22Rv1 (cell line): ENCODE measurements around the gene GABBR2.
"Not testable (repeated sequence)": the region's sequence is repeated elsewhere in the genome, so short reads cannot be mapped to it uniquely, and the experiment has no call there.

Experiments used
- H3K27ac ChIP-seq: fragments of 450-650 bp; 2 replicates; pipeline ENCODE4 v1.5.1; 2017
- ZFX ChIP-seq: fragments of 450-650 bp; IDR thresholded peaks from 2 replicates; pipeline ENCODE4 v1.6.1; 2017; ENCODE audit warnings: antibody characterized with exemption, borderline replicate concordance
- TF ChIP-seq, protein P1 (sequence below): fragments of 450-650 bp; IDR thresholded peaks from 2 replicates; pipeline ENCODE4 v1.5.1; 2017; ENCODE audit warnings: mild to moderate bottlenecking

Gene GABBR2

DNA sequence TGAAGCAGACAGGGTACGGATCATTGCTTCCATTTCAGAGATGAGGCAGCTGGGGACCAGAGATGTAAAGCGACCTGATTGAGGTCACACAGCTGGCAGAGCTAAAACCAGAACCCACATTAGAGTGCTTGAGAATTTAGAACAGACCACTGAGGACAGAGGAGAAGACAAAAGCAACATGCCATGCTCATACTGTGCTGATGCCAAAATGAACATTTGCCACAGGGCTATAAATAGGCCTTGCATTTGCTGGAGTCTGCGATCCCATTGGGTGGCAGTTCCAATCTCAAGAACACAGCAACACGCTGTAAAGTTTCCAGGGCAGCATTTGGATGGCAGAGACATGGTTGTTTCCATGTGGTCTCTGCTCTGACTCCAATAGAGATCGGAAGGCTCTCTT lies 230.9 kb downstream of the GABBR2 start:
- no peak overlapping the region for H3K27ac ChIP-seq
- TF ChIP-seq ZFX: no peak
- TF ChIP-seq, protein P1, sequence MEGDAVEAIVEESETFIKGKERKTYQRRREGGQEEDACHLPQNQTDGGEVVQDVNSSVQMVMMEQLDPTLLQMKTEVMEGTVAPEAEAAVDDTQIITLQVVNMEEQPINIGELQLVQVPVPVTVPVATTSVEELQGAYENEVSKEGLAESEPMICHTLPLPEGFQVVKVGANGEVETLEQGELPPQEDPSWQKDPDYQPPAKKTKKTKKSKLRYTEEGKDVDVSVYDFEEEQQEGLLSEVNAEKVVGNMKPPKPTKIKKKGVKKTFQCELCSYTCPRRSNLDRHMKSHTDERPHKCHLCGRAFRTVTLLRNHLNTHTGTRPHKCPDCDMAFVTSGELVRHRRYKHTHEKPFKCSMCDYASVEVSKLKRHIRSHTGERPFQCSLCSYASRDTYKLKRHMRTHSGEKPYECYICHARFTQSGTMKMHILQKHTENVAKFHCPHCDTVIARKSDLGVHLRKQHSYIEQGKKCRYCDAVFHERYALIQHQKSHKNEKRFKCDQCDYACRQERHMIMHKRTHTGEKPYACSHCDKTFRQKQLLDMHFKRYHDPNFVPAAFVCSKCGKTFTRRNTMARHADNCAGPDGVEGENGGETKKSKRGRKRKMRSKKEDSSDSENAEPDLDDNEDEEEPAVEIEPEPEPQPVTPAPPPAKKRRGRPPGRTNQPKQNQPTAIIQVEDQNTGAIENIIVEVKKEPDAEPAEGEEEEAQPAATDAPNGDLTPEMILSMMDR: no peak

- no peak overlapping the region for H3K27ac ChIP-seq
- TF ChIP-seq, protein P1: no peak
- no peak for TF ChIP-seq ZFX
Observed at GRCh38 chr9:98472216-98472615, 236.5 kb downstream of the GABBR2 start.

DNA sequence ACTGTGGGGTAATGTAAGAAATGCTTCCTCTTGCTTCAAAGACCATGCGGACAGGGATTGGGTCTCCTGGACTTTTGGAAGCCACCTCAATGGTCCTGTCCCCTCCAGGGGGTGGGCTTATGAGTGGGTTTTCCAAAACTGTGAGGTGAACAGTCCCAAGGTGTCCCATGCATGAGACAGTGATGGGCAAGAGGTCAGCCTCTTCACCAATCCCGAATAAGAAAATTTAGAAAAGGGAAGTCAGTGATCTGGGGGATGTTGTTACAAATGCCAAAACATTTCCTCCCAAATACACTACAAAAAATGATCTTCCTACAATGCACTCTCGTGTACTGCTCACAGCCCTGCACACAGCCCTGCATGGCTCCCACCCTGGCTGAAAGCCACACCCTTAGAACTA lies 237.6 kb downstream of the GABBR2 start:
- no peak for TF ChIP-seq ZFX
- no peak overlapping the region for H3K27ac ChIP-seq

DNA sequence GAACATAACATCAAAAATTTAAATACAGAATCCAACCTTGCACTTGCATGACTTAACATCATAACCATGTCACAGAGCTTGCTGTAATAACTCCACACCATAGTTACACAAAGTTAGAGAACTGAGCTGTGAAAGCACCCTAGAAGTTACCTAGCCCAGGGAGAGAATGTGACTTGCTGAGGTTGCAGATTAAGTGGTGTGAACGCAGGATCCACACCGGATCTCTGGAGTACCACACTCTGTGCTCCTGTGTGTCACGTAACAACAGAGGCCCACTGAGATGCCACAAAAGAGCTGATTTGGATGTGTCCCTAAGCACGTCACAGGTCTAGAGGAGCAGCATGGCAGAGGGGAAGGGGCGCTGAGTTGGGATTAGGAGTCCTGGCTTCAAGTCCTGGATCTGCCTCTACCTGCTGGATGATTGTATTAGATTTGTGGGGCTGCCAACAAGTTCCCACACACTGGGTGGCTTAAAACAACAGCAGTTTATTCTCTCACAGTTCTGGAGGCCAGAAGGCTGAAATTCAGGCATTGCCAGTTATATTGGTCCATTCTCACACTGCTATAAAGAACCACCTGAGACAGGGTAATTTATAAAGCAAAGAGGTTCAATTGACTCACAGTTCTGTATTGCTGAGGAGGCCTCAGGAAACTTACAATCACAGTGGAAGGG lies 240.0 kb downstream of the GABBR2 start:
- TF ChIP-seq ZFX: no peak
- TF ChIP-seq, protein P1: no peak

DNA sequence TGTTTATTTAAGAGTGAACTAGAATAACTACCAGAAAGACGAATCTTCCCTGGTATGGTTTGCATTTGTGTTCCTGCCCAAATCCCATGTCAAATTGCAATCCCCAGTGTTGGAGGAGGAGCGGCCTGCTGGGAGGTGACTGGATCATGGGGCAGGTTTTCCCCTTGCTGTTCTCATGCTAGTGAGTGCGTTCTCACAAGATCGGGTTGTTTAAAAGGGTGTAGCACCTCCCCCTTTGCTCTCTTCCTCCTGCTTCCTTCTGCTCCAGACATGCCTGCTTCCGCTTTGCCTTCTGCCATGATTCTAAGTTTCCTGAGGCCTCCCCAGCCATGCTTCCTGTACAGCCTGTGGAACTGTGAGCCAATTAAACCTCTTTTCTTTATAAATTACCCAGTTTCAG lies 242.9 kb downstream of the GABBR2 start:
- H3K27ac ChIP-seq: no peak overlapping the region
- TF ChIP-seq ZFX: no peak
- TF ChIP-seq, protein P1: no peak

More for the DNA sequence above, 240.0 kb downstream of the GABBR2 start:
- H3K27ac ChIP-seq: no peak overlapping the region

- not testable (repeated sequence) for H3K27ac ChIP-seq
Observed at GRCh38 chr9:98464156-98464690, 244.5 kb downstream of the GABBR2 start.

GRCh38 chr9:98462310-98462709 lies 246.4 kb downstream of the GABBR2 start:
- no peak for TF ChIP-seq ZFX
- TF ChIP-seq, protein P1: no peak
- no peak overlapping the region for H3K27ac ChIP-seq

DNA sequence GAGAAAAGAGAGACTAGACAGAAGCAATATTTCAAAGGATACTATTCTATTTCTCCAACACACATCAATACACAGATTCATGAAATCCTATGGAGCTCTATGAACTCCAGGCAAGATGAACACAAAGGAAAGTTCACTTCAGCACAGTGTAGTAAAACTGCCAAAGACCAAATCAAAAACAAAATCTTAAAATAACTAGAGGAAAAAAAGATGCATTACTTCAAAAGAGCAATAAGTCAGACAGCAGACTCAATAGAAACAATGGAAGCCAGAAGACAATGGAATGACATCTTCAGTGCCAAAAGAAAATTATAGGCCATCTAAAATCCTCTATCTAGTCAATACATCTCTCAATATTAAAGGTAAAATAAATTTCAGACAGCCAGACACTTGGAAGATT lies 248.0 kb downstream of the GABBR2 start:
- TF ChIP-seq, protein P1: no peak
- TF ChIP-seq ZFX: no peak
- no peak overlapping the region for H3K27ac ChIP-seq
